KG1 (cell line): ENCODE data around the gene ASB13.

Experiments used
- DNase-seq: peaks from one replicate; lab custom pipeline; 2025; lab: John Stamatoyannopoulos, UW

The ASB13 gene, protein sequence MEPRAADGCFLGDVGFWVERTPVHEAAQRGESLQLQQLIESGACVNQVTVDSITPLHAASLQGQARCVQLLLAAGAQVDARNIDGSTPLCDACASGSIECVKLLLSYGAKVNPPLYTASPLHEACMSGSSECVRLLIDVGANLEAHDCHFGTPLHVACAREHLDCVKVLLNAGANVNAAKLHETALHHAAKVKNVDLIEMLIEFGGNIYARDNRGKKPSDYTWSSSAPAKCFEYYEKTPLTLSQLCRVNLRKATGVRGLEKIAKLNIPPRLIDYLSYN

DNA sequence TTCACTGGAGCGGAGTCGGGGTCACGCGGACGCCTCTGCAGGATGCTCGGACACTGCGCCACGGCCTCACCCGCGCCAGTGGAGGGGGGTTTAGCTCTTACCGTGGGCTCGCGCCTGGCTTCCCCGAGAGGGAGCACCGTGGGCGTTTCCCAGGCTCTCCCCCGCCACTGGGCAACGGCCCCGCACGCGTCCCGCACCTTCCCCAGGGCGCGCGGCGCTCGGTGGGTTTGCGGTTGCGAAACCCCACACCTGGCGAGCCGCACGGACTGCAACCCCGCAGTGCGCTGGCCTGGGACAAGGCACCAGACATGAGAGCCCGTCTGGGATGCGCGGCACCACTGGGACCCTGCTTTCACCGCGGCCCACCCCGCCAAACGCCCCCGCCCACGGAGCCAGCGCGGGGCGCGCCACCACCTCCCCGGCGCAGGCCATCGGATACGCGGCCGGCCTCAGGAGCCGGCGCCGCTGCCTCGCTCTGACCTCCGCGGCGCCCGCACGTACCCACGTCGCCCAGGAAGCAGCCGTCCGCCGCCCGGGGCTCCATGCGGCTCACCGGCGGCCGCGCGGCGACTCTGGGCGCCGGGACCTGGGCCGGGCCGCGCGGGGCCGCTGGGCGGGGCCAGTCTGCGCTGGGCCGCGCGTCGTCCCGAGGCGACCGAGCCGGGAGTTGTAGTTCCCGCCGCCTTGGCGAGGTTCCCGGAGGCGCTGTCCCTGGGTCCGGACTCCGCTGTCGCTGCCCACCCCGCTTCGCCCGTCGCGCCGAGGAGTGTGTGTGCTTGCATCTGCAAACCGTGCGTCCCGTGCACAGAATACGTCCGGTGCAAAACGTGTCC, at the start of gene ASB13:
ASB13 (minus strand) TSS at position 588 of the 833 bp plus-strand sequence; CDS start at position 544, 44 bp downstream.
- DNase-seq: peak; percentile 61

- DNase-seq: no peak
Measured at GRCh38 chr10:5711642-5712041, 45.2 kb upstream of the ASB13 start.

- no peak for DNase-seq
Measured at GRCh38 chr10:5710859-5711258, 44.5 kb upstream of the ASB13 start.

- no peak for DNase-seq
Measured at GRCh38 chr10:5709865-5710264, 43.5 kb upstream of the ASB13 start.

GRCh38 chr10:5708356-5708755, 42.0 kb upstream of the ASB13 start:
- no peak for DNase-seq

DNA sequence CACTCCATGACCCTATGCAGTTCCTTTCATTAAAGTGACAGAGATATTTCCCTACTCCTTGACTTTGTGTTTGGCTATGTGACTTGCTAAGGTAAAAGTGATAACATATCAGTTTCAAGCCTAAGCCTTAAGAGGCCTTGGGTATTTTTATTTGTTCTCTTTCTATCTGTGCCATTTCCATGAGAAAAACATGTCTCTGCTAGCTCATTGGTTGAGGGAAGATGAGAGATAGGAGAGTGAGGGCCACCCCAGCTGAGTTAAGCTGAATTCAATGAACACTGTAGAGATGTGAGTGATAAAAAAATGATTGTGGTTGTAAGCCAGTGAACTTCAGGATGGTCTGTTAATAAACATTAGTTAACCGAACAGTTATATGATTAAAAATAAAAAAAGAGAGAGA, 31.7 kb upstream of the ASB13 start:
- no peak for DNase-seq

- no peak for DNase-seq
Measured at GRCh38 chr10:5697342-5697741, 30.9 kb upstream of the ASB13 start.

GRCh38 chr10:5694573-5694972, 28.2 kb upstream of the ASB13 start:
- DNase-seq: no peak

DNA sequence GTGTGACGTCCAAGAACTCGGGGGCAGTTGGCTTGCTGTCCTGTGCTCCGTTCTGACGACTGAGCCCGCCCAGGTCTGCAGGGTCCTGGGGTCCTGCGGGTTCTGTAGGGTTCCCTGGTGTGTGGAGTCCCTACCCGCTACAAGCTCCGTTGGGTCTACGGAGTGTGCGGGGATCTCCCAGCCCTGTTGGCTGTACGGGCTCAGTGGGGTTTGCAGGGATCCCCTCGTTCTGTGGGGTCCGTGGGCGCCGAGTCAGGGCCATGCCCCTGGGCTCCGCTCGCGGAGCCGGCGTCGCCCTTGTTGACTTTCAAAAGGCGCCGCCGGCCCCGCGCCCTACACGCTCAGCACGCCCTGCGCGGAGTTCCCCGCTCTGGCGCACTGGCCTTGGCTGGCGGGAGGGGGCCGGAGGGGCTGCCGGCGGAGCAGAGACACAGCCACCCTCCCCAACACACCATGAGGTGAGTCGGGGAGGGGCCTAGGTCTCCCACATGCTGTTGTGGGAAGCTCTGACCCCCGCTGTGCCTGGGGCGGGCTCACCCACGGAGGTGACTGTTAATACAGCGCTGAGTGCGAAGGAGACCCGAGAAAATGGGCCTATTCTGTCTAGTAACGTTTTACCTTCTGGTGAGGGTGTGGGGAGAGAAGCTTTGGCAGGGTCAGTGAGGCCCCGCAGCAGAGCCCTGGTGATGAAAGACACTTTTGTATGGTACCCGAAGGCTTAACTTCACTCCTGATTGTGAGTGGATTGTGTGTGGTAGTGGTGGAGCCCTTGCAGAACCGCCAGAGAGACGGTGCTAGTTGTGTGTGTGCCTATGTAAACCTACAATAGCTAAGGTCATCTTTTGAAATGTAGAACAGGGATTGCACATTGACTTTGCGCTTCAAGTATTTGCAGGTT, 26.3 kb upstream of the ASB13 start:
- DNase-seq: peak; percentile 21

GRCh38 chr10:5691786-5692185, 25.4 kb upstream of the ASB13 start:
- DNase-seq: no peak

GRCh38 chr10:5688587-5688986, 22.2 kb upstream of the ASB13 start:
- no peak for DNase-seq

DNA sequence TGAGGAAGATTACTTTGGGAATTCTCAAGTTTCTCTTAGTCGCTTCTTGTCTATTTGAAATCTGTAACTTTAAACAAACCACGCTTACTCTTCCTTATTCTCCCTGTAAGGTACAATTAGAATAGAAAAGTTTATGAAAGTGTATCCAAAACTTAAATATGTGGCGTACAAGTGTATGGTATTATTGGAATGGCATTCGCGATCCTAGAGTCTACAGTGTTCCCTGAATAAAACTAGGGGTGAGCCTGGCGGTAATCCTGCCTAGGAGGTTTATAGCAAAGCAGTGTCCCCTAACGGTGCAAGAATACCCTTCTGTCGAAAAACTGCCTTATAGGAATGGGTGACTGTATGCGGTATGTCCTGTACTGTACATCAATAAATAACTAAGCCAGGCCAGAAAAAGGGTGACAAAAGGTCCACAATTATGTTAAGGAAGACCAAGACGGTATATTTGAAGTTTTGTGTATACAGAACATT, 19.4 kb upstream of the ASB13 start:
- DNase-seq: no peak

GRCh38 chr10:5684971-5685763, 18.8 kb upstream of the ASB13 start:
- peak; percentile 72 for DNase-seq

- DNase-seq: peak; percentile 96
Measured at GRCh38 chr10:5684318-5684970, 18.0 kb upstream of the ASB13 start, which contains the start of gene TASOR2. TASOR2 (plus strand) TSS chr10:5684838; CDS start chr10:5720643, 35,805 bp downstream.

GRCh38 chr10:5683065-5683464, 16.7 kb upstream of the ASB13 start:
- DNase-seq: no peak

DNA sequence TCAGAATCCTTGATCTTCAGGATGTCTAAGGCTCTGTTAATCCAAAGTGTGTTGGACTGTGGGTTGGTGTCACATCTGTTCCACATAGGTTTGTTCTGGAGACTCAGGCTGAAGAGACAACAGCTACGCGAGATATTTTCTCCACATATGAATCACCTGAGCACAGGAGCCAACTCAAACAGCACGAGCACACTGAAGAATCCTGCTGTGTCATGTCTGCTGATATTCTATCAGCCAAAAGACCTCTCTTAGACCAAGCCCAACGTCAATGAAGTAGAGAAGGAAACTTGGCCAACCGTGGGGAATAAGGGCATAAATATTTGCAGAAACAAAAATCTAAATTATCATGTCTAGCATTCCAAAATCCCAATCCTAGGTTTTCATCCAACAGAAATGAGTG, 15.5 kb upstream of the ASB13 start:
- DNase-seq: no peak

DNA sequence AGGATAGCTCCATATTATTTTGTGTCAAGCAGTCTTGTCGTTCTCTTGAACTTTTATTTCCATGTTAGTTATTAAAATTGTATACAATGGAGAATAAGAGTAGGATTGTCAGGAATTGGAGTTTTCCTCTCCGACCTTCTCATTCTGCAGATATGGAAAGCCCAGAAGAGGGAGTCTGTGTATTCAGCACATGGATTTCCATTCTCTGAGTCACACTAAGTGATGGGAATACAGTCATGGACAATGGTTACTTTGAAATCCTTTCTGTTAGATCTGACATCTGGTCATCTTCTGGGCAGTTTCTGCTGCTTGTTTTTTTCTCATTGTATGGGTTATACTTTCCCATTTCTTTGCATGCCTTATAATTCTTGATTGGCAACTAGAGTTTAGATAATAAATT, 13.2 kb upstream of the ASB13 start:
- DNase-seq: no peak

DNA sequence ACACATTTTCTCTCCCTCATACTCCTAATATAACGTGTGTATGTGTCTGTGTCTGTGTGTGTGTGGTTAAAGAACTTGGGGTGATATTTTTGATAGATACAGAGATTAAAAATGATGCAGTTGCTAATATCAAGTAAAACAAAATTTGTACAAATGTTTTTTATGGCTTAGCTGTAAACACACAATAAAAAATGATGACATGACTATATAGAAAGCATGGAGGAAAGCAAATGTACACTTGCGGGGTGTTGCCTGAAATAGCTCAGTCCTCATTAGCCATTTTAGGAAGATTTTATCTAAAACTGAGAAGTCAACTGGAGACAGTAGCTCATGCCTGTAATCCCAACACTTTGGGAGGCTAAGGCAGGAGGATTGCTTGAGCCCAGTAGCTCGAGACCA, 12.6 kb upstream of the ASB13 start:
- no peak for DNase-seq

- no peak for DNase-seq
Measured at GRCh38 chr10:5678397-5679036, 12.1 kb upstream of the ASB13 start.

DNA sequence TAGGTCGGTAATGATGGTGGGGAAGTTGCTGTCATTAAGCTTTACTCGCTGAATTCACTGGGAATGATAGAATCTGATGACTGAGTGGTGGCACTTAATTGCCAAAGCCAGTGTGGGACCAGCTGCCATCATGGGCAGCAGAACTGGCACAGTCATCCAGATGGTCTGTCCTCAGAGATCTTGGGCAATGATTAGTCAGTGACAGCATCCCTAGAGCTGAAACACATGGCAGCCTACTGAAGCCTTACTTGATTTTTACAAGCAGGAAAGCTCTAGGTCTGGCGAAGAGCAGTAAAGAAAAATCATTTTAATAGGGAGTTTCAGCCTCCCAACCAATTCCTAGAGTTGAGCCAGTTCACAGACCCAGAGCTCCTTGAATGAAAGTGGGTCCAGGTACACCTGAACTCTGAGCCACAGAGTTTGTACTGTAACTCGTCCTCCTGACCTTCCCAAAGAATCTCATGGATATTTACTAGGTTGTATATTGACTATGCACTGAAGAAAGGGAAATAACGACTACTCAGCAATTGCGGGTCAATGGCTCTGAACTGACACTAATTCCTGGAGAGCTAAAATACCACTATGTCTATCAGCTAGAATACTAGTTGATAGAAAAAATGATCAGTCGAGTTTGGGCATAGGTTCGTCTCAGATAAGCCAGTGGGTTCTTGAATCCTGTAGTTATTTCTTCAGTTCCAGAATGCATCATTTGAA, 4.4 kb upstream of the ASB13 start:
- no peak for DNase-seq
